ENCODE measurements around the gene CCDC116. TPM values are rescaled to one million over a fixed set of nuclear protein-coding genes. Genes with fewer than 3 reads are reported as not detected.

Gene CCDC116
- total and polyA plus RNA-seq, 10 of the 15 experiments (the other 5 are each of a cell fraction or from before 2014, with no cell fraction given) = 0.04 to 0.18 (median 0.04) TPM; not detected in 6

DNA sequence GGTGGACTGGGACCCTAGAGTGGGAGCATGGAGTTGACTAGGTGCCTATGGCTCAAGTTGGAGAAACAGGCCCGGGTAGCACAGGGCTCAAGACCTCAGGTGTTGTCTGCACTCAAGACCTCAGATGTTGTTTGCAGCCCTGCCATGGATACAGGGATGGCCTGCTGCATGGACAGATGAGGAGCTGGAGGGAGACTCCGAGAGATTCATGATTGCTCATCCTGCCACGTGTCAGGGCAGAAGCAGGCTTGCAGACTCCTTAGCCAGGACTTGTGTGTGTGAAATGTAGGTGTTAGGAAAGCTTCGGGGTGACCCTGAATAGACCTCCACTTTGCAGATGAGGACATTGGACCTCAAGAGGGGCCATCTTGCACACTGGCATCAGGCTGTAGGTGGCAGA lies 921 bp downstream of the CCDC116 start (continued):
- TF ChIP-seq, protein P1, sequence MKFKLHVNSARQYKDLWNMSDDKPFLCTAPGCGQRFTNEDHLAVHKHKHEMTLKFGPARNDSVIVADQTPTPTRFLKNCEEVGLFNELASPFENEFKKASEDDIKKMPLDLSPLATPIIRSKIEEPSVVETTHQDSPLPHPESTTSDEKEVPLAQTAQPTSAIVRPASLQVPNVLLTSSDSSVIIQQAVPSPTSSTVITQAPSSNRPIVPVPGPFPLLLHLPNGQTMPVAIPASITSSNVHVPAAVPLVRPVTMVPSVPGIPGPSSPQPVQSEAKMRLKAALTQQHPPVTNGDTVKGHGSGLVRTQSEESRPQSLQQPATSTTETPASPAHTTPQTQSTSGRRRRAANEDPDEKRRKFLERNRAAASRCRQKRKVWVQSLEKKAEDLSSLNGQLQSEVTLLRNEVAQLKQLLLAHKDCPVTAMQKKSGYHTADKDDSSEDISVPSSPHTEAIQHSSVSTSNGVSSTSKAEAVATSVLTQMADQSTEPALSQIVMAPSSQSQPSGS (IDR thresholded peaks at IDR 0.05; ENCODE audit: low read length) = no peak
- TF ChIP-seq CREB1 (IDR thresholded peaks at IDR 0.05; ENCODE audit: low read depth) (no peak), ZNF207 (IDR thresholded peaks at IDR 0.05; ENCODE audit: borderline replicate concordance) (no peak), ETV6 (conservative IDR thresholded peaks at IDR 0.05 in 1 of 2, IDR thresholded peaks at IDR 0.05 in 1 of 2; ENCODE audit: borderline replicate concordance in 1 of 2, low read depth in 1 of 2) (no peak), EZH2 (IDR thresholded peaks at IDR 0.05; ENCODE audit: borderline replicate concordance, control insufficient read depth, low read depth, low read length) (no peak)
- TF ChIP-seq, protein P2, sequence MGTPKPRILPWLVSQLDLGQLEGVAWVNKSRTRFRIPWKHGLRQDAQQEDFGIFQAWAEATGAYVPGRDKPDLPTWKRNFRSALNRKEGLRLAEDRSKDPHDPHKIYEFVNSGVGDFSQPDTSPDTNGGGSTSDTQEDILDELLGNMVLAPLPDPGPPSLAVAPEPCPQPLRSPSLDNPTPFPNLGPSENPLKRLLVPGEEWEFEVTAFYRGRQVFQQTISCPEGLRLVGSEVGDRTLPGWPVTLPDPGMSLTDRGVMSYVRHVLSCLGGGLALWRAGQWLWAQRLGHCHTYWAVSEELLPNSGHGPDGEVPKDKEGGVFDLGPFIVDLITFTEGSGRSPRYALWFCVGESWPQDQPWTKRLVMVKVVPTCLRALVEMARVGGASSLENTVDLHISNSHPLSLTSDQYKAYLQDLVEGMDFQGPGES (IDR thresholded peaks at IDR 0.05) = no peak
- TF ChIP-seq, protein P3, sequence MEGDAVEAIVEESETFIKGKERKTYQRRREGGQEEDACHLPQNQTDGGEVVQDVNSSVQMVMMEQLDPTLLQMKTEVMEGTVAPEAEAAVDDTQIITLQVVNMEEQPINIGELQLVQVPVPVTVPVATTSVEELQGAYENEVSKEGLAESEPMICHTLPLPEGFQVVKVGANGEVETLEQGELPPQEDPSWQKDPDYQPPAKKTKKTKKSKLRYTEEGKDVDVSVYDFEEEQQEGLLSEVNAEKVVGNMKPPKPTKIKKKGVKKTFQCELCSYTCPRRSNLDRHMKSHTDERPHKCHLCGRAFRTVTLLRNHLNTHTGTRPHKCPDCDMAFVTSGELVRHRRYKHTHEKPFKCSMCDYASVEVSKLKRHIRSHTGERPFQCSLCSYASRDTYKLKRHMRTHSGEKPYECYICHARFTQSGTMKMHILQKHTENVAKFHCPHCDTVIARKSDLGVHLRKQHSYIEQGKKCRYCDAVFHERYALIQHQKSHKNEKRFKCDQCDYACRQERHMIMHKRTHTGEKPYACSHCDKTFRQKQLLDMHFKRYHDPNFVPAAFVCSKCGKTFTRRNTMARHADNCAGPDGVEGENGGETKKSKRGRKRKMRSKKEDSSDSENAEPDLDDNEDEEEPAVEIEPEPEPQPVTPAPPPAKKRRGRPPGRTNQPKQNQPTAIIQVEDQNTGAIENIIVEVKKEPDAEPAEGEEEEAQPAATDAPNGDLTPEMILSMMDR (IDR thresholded peaks at IDR 0.05 in 2 of 3, conservative IDR thresholded peaks at IDR 0.05 in 1 of 3; ENCODE audit: control insufficient read depth in 2 of 3, extremely low read depth in 1 of 3, insufficient read depth in 1 of 3, low read depth in 3 of 3, low read length in 3 of 3) = no peak
- TF ChIP-seq, protein P4, sequence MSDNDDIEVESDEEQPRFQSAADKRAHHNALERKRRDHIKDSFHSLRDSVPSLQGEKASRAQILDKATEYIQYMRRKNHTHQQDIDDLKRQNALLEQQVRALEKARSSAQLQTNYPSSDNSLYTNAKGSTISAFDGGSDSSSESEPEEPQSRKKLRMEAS (IDR thresholded peaks at IDR 0.05; ENCODE audit: low read depth, low read length) = no peak
- TF ChIP-seq, protein P5, sequence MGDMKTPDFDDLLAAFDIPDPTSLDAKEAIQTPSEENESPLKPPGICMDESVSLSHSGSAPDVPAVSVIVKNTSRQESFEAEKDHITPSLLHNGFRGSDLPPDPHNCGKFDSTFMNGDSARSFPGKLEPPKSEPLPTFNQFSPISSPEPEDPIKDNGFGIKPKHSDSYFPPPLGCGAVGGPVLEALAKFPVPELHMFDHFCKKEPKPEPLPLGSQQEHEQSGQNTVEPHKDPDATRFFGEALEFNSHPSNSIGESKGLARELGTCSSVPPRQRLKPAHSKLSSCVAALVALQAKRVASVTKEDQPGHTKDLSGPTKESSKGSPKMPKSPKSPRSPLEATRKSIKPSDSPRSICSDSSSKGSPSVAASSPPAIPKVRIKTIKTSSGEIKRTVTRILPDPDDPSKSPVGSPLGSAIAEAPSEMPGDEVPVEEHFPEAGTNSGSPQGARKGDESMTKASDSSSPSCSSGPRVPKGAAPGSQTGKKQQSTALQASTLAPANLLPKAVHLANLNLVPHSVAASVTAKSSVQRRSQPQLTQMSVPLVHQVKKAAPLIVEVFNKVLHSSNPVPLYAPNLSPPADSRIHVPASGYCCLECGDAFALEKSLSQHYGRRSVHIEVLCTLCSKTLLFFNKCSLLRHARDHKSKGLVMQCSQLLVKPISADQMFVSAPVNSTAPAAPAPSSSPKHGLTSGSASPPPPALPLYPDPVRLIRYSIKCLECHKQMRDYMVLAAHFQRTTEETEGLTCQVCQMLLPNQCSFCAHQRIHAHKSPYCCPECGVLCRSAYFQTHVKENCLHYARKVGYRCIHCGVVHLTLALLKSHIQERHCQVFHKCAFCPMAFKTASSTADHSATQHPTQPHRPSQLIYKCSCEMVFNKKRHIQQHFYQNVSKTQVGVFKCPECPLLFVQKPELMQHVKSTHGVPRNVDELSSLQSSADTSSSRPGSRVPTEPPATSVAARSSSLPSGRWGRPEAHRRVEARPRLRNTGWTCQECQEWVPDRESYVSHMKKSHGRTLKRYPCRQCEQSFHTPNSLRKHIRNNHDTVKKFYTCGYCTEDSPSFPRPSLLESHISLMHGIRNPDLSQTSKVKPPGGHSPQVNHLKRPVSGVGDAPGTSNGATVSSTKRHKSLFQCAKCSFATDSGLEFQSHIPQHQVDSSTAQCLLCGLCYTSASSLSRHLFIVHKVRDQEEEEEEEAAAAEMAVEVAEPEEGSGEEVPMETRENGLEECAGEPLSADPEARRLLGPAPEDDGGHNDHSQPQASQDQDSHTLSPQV (IDR thresholded peaks at IDR 0.05) = no peak
